ENCODE results near the gene TNFRSF13B.
"Not testable (repeated sequence)": the region's sequence is repeated elsewhere in the genome, so short reads cannot be mapped to it uniquely, and the experiment has no call there.

Gene TNFRSF13B

DNA sequence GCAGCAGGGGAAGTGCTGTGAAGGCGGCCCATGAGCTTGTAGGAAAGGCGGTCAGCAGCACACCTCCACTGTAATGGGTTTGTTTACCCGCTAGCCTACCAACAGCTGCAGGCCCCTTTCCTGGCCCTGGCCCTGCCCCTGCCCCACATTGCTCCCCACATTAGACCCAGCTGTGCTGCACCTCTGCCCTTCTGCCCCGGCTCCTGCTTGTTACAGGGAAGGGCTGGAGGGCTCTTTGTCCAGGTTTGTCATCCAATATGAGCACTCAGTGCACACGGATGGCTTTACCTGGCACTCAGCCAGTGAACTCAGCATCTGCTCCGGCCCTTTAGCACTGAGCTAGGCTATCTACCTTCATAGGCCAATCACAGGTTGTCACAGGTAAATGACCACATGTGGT lies 36.0 kb upstream of the TNFRSF13B start:
- in situ Hi-C loops (cut with HindIII; ENCODE audit: low sequenced_read_pairs): not testable (repeated sequence)

GRCh38 chr17:17004997-17005614 lies 33.2 kb upstream of the TNFRSF13B start:
- in situ Hi-C loops (cut with HindIII; ENCODE audit: low sequenced_read_pairs): not testable (repeated sequence)

GRCh38 chr17:17004251-17004996 lies 32.5 kb upstream of the TNFRSF13B start:
- in situ Hi-C loops (cut with HindIII; ENCODE audit: low sequenced_read_pairs): no loop called here

GRCh38 chr17:17002731-17003715 lies 31.1 kb upstream of the TNFRSF13B start:
- in situ Hi-C loops (cut with HindIII; ENCODE audit: low sequenced_read_pairs): not testable (repeated sequence)

DNA sequence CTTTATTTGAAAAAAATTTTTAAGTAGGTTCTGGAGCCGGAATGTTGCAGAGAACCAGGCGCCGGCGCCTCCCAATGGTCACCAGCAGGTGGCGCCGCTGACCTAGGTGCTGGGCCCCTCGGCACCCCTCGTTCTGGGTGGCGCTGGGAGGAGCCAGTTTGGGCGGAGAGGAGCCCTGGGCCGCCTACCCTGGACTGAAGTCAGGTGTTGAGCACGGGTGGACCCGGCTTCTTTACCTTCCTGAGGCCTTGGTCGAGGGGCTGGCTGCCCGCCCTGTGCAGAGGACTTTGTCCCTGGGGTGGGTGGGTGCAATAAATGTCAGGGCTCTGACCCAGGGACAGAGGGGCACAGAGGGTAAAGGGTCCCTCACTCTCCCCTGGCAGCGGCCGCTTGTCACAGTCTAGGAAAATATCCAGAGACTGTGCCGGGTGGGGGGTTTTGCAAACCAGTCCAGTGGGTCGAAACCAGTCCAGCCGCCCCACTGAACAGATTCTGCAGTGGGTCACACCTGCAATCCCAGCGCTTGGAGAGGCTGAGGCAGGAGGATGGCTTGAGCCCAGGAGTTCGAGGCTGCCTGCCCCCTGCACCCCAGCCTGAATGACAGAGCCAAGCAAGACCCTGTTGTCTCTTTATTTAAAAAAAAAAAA lies 30.1 kb upstream of the TNFRSF13B start:
- in situ Hi-C loops (cut with HindIII; ENCODE audit: low sequenced_read_pairs): no loop called here

GRCh38 chr17:17001076-17001777 lies 29.3 kb upstream of the TNFRSF13B start:
- in situ Hi-C loops (cut with HindIII; ENCODE audit: low sequenced_read_pairs): no loop called here

GRCh38 chr17:16999931-17000625 lies 28.2 kb upstream of the TNFRSF13B start:
- in situ Hi-C loops (cut with HindIII; ENCODE audit: low sequenced_read_pairs): no loop called here

GRCh38 chr17:16997514-16998429 lies 25.9 kb upstream of the TNFRSF13B start:
- in situ Hi-C loops (cut with HindIII; ENCODE audit: low sequenced_read_pairs): no loop called here

DNA sequence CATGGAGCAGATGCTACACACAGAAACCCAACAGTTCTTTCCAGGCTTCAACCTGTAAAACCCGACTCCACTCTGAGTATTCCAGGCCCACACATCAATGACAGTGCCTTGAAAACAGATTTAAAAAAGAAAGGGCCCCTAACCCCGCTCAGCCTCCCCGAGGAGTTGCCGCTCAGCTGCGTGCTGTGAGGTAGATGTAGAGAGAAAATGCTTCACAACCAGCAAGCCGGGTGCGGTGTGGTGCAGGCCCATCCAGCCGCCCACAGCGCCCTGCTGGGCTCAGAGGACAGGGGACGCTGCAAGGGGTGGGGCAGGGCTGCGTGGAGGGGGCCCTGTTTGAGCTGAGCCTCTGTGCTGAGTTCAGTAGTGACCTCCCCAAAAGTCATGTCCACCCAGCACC lies 24.8 kb upstream of the TNFRSF13B start:
- in situ Hi-C loops (cut with HindIII; ENCODE audit: low sequenced_read_pairs): not testable (repeated sequence)

DNA sequence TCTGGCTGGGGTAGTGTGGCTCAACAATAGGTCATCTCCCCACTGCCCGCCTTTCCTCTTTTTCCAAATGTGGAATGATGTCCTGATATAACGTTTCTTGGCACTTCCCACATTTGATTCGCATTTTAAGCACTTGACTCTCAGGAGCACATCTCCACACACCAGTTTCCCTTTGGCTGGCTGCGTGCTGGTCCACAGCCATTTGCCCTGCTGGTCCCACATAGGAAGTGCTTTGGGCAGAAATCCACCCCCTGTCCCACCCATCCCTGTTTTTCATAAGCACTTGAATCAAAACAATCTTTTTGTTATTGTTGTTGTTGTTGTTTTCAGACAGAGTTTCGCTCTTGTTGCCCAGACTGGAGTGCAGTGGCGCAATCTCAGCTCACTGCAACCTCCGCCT lies 24.0 kb upstream of the TNFRSF13B start:
- in situ Hi-C loops (cut with HindIII; ENCODE audit: low sequenced_read_pairs): no loop called here

DNA sequence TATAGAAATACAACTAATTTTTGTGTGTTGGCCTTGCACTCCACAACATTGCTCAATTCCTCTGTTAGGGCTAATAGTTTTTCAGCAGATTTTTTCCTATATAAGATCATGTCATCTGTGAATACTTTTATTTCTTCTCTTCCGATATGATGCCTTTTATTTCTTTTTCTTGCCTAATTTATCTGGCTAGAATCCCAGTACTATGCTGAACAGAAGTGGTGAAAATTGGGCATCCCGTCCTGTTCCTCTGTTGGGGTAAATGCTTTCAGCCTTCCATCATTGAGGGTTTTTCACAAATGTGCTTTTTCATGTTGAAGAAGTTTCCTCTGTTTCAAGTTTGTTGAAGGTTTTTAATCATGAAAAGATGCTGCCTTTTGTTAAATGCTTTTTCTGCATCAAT lies 22.7 kb upstream of the TNFRSF13B start:
- in situ Hi-C loops (cut with HindIII; ENCODE audit: low sequenced_read_pairs): no loop called here

DNA sequence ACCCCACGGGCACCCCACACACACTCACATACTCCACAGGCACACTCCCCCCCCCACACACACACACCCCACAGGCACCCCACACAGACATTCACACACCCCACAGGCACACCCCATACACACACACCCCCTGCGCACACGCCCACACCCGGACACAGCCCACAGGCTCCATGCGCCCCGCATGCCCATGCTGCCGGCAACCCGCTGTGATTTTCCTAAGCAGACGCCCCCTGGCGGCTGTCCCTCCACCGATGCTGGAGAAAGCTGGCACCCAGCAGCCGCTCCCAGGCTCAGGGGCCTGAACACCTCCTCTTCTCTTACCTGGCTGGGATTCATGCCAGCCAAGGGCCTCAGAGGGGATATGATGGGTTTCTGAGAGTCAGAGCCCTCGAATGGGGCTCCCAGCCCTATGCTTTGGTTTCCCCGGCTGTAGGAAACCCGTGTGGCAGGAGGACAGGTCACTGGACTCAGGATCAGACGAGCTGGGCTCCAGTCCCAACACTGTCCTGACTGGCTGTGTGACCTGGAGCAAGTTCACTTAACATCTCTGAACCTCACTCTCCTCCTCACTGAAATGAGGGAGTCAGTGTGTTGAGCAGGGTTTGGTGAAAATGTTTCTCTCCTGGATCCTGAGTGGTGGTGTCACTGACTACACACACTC lies 19.6 kb upstream of the TNFRSF13B start:
- in situ Hi-C loops (cut with HindIII; ENCODE audit: low sequenced_read_pairs): no loop called here

DNA sequence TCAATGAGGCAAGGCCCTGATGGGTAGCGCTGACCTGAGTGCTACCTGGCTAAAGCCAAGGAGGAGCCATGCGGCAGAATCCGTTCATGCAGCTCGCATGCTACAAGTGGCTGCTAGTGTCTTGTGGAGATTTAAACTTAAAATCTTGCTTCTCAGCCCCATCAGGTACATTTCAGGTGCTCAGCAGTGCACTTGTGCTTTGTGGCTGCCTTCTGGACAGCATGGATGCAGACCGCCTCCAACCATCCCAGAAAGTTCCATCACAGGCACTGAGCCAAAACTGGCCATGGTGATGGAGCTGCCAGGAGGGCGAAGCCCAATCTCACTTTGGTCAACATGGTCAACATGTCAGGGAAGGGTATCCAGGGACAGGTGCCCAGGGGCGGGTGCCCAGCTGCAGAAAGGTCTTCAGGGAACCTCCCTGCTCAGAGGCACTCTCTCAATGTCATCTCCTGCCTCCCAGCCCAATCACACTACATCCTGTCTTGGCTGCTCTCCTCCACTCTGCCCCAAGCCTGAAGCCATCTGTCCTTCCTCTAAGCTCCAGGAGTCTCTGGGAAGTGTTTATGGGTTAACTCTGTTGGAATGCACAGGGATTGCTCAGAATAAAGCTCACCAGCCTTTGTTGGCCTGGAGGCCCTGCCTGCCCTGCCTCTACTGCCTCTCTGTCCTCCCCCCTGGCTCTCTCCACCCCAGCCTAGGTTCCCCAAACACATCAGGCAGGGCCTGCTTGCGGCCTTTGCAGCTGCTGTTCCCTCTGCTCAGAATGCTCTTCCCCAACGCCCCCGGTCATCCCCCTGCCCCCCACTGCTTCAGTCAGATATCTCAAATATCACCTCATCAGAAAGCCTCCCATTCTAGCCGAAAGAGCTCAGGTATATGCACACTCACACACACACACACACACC lies 18.3 kb upstream of the TNFRSF13B start:
- in situ Hi-C loops (cut with HindIII; ENCODE audit: low sequenced_read_pairs): no loop called here

- in situ Hi-C loops (cut with HindIII; ENCODE audit: low sequenced_read_pairs): no loop called here
Observed at GRCh38 chr17:16989230-16989952, 17.5 kb upstream of the TNFRSF13B start.

DNA sequence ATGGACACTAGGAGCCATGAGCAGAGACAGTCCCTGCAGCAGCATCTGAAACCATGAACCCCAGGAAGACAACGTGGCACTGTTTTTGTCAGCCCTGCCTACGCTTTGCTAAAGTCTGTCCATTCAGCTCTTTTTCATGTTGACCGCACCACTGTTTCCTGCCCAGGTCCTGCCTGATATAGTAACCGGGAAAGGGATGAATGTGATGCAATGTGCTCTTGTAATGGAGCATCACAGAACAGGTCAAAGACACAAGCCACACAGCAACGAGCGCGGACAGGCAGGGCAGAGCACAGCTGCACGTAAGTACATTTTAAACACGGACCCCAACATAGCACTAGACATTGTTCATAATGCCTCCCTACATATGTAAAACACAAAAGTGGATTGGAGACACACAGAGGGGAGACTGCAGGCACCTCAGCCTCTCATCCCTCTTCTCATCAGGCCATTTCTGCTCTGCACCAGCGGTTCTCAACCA lies 16.9 kb upstream of the TNFRSF13B start:
- in situ Hi-C loops (cut with HindIII; ENCODE audit: low sequenced_read_pairs): no loop called here

DNA sequence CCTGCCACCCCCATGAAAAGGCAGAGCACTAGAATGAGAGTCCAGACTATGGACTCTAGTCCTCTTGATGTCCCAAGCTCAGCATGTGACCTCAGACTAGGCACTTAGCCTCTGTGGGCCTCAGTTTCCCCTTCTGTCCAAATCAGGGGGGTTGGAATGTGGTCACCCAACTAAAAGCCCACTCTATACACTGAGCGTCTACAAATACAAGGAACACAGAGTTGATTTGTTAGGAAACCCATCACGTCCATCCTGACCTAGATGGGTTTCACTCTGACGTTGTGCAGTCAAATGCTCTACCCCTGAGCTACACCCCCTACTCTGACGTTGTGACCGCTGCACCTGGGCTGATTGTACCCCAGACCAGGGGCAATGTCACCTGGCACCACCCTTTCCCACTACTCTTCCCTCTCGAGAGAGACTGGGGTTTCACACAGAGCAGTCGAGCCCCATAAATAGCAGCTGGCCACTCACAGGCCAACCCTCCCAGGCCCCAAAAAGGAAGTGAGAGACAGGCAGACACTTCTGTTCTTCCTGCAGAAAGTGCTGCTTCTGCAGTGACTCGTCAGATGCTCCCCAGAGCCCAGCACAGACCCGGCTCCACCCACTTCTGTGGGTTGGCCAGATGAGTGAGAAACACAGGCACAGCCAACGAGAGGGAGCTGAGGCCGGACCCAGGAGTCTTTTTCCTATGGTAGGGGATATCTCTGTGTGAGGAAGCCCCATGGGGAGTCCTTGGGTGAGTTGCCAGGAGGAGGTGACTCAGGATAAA lies 16.1 kb upstream of the TNFRSF13B start:
- in situ Hi-C loops (cut with HindIII; ENCODE audit: low sequenced_read_pairs): no loop called here

Data from endothelial cell of hepatic sinusoid (primary cell).